Neural progenitor cell (in vitro differentiated cells): ENCODE results near the gene AADACL4.

Experiments used
- EZH2 ChIP-seq: fragments of 200-600 bp; sonication (generic); IDR thresholded peaks from 2 replicates; pipeline ENCODE4 v1.6.1; 2017; ENCODE audit warnings: antibody characterized with exemption, mild to moderate bottlenecking, moderate library complexity
- EZH2phosphoT487 ChIP-seq: fragments of 200-600 bp; sonication (generic); IDR thresholded peaks from 2 replicates; pipeline ENCODE4 v1.6.1; 2017; ENCODE audit warnings: antibody characterized with exemption
- TF ChIP-seq, protein P1 (sequence below): fragments of 200-600 bp; sonication (generic); IDR thresholded peaks from 2 replicates; pipeline ENCODE4 v1.5.1; 2017; ENCODE audit warnings: antibody characterized with exemption, mild to moderate bottlenecking

DNA sequence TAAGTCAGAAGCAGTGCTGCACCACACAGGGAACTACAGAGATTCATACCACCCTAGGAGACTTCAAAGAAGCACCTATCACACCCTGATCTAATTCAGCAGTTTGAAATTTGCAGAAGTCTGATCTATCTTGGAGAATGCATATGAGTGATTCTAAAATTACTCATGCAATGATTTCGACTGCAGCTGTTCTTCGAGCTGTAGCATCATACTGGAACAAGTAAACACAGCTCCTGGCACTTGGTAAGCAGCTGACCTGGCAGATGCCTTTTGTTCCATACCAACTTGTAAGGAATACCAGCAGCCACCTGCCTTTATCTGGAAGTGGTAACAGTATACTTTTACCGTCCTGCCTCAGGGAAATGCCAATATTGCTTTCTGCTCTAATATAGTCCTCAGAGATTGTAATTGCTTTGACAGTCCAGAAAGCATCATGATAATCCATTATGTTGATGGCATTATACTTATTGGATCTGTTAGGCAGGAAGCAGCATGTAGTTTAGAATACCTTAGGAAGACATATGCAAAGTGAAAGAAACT is 25.7 kb downstream of the AADACL4 start:
- TF ChIP-seq, protein P1, sequence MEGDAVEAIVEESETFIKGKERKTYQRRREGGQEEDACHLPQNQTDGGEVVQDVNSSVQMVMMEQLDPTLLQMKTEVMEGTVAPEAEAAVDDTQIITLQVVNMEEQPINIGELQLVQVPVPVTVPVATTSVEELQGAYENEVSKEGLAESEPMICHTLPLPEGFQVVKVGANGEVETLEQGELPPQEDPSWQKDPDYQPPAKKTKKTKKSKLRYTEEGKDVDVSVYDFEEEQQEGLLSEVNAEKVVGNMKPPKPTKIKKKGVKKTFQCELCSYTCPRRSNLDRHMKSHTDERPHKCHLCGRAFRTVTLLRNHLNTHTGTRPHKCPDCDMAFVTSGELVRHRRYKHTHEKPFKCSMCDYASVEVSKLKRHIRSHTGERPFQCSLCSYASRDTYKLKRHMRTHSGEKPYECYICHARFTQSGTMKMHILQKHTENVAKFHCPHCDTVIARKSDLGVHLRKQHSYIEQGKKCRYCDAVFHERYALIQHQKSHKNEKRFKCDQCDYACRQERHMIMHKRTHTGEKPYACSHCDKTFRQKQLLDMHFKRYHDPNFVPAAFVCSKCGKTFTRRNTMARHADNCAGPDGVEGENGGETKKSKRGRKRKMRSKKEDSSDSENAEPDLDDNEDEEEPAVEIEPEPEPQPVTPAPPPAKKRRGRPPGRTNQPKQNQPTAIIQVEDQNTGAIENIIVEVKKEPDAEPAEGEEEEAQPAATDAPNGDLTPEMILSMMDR: no peak
- no peak for TF ChIP-seq EZH2phosphoT487
- no peak for TF ChIP-seq EZH2
